ENCODE results near the gene SLF2. TPM values are rescaled to one million over a fixed set of nuclear protein-coding genes. Genes with fewer than 3 reads are reported as not detected.

Gene SLF2
- total and polyA plus RNA-seq, 9 donors = 19.6 to 81.9 (median 40.3) TPM

DNA sequence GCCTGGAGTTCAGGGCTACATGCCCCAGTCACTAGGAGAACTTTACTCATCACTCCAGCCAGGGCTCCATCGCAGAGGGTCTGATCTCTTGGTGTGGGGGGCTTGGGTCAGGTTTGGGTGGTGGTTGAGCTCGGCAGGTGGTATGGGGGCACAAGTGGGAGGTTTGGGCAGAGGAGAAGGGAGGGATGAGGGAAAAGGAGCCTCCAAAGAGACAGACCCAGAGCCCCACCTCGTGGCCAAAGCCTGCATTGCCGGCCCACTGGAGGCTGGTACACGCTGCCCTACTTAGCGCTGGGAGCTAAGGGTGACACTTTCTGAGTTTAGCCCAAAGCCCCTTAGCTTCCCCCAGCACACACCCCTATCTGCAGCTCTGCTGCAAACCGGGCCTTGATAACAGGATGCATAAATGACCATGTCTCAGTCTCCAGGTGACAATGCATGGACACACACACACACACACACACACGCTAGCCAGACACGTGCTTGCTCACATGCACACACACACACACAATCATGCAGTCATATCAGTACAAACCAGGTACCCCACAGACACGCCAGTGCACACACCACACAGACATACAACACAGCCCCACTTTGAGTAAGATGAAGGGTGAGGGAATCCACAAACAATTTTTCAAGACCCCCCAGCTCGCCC, 101.6 kb downstream of the SLF2 start:
- 16 to 19% (median 16%) methylated on average over 10 to 11 of the region's 11 CpGs for WGBS, 3 donors

More for the DNA sequence above, 101.6 kb downstream of the SLF2 start:
- TF ChIP-seq, protein P1, sequence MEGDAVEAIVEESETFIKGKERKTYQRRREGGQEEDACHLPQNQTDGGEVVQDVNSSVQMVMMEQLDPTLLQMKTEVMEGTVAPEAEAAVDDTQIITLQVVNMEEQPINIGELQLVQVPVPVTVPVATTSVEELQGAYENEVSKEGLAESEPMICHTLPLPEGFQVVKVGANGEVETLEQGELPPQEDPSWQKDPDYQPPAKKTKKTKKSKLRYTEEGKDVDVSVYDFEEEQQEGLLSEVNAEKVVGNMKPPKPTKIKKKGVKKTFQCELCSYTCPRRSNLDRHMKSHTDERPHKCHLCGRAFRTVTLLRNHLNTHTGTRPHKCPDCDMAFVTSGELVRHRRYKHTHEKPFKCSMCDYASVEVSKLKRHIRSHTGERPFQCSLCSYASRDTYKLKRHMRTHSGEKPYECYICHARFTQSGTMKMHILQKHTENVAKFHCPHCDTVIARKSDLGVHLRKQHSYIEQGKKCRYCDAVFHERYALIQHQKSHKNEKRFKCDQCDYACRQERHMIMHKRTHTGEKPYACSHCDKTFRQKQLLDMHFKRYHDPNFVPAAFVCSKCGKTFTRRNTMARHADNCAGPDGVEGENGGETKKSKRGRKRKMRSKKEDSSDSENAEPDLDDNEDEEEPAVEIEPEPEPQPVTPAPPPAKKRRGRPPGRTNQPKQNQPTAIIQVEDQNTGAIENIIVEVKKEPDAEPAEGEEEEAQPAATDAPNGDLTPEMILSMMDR (IDR thresholded peaks at IDR 0.05) = peak; percentile 67 to 87 (median 82)
- TF ChIP-seq EP300 (IDR thresholded peaks at IDR 0.05) = no peak
- intact Hi-C loops (cut with DNase I) = no loop called here
- Histone ChIP-seq H3K27ac (no peak overlapping the region), H3K4me1 (ENCODE audit: insufficient read depth) (peaks cover 3% of the 10 kb centered on the region), H3K4me3 (no peak overlapping the region), H3K27me3 (no peaks in the 10 kb centered on the region), H3K36me3 (no peaks in the 10 kb centered on the region), H3K9me3 (no peaks in the 10 kb centered on the region)
- peak; percentile 68 to 91 (median 87) for DNase-seq

MicroRNA genes within 50 kb of the gene (microRNA counts, 767-probe panel; counts per million panel counts)
- microRNA hsa-miR-608 = 530 counts per million, percentile 78 among the panel's probes with 10 or more counts

Small RNA genes lying within 50 kb of the gene (microRNA-seq; reads per million reads assigned to microRNA genes)
- 0 reads per million in 3 donors for gene MIR608

Small RNA genes lying within 50 kb of the gene (small RNA-seq; reads per million reads assigned to genes)
- gene MIR608 (not detected), gene RF00019 (not detected)

Other genes with a start within 250 kb of the SLF2 start
- 10 to 100 TPM in 1 of 7 donors, 1 to 10 TPM in 3, under 1 TPM in 1, not detected in 2; 0.92 to 10.8 (median 2.7) TPM for gene PAX2, start 167.4 kb upstream of the SLF2 start, total RNA-seq
- under 1 TPM in 1 of 2 donors, not detected in 1; 0.04 TPM for gene PAX2, start 167.4 kb upstream of the SLF2 start, polyA plus RNA-seq
- 10 to 100 TPM in 5 of 7 donors, 1 to 10 TPM in 2; 5.9 to 24.9 (median 13.1) TPM for gene SEMA4G, start 56.5 kb downstream of the SLF2 start, total RNA-seq
- 10 to 100 TPM in 1 of 2 donors, 1 to 10 TPM in 1; 9.1 to 25.5 TPM for gene SEMA4G, start 56.5 kb downstream of the SLF2 start, polyA plus RNA-seq
- gene MRPL43, start 74.5 kb downstream of the SLF2 start, total RNA-seq = 100 to 1,000 TPM in 1 of 7 donors, 10 to 100 TPM in 6; 68.2 to 113 (median 83.3) TPM
- gene MRPL43, start 74.5 kb downstream of the SLF2 start, polyA plus RNA-seq = 100 to 1,000 TPM in 1 of 2 donors, 10 to 100 TPM in 1; 56.6 to 126 TPM
- gene TWNK, start 74.6 kb downstream of the SLF2 start, total RNA-seq = 10 to 100 TPM in 4 of 7 donors, 1 to 10 TPM in 3; 2.4 to 13.9 (median 10.7) TPM
- 10 to 100 TPM in 1 of 2 donors, 1 to 10 TPM in 1; 5.3 to 12.5 TPM for gene TWNK, start 74.6 kb downstream of the SLF2 start, polyA plus RNA-seq
- 100 to 1,000 TPM in 2 of 7 donors, 10 to 100 TPM in 5; 60.6 to 121 (median 77.4) TPM for gene LZTS2, start 86.8 kb downstream of the SLF2 start, total RNA-seq
- 10 to 100 TPM in 1 of 2 donors, 1 to 10 TPM in 1; 9.4 to 93.9 TPM for gene LZTS2, start 86.8 kb downstream of the SLF2 start, polyA plus RNA-seq
- 1 to 10 TPM in 2 of 7 donors, under 1 TPM in 5; 0.56 to 1.2 (median 0.74) TPM for gene PDZD7, start 118.2 kb downstream of the SLF2 start, total RNA-seq
- gene PDZD7, start 118.2 kb downstream of the SLF2 start, polyA plus RNA-seq = under 1 TPM; 0.07 to 0.44 TPM
- 10 to 100 TPM; 20.2 to 47.0 (median 28.6) TPM for gene SFXN3, start 118.3 kb downstream of the SLF2 start, total RNA-seq
- gene SFXN3, start 118.3 kb downstream of the SLF2 start, polyA plus RNA-seq = 10 to 100 TPM; 26.5 to 51.5 TPM
- gene KAZALD1, start 149.0 kb downstream of the SLF2 start, total RNA-seq = 1 to 10 TPM in 2 of 7 donors, under 1 TPM in 3, not detected in 2; 0.57 to 1.4 (median 0.94) TPM
- 1 to 10 TPM in 1 of 2 donors, under 1 TPM in 1; 0.46 to 1.9 TPM for gene KAZALD1, start 149.0 kb downstream of the SLF2 start, polyA plus RNA-seq
- not detected for gene TLX1, start 218.3 kb downstream of the SLF2 start, total RNA-seq
- not detected for gene TLX1, start 218.3 kb downstream of the SLF2 start, polyA plus RNA-seq